K562 (cell line): ENCODE data around the gene RORC. TPM values are rescaled to one million over a fixed set of nuclear protein-coding genes. Genes with fewer than 3 reads are reported as not detected.

Source experiments
- ATAC-seq: fragments of 200-7000 bp; cut with Tn5 transposase; 3 replicates; pipeline ENCODE4 v1.9.1; 2020; ENCODE audit warnings: moderate library complexity
- BruUV-seq: library from RNA; stranded (reverse); fragments of 400-500 nt; replicated peaks from 2 replicates; lab custom pipeline; 2021; lab: Mats Ljungman, UMichigan
- CTCF ChIA-PET: fragments of 300-600 bp; formaldehyde crosslinking; extraction: SDS; loops from one replicate; lab custom pipeline; 2021; ENCODE audit warnings: low intra/inter-chr PET ratio; lab: Yijun Ruan, JAX
- POLR2A ChIA-PET: fragments of 300-600, 350-650 bp; sonication (Branson Sonifier 250); formaldehyde crosslinking; extraction: SDS; loops from one replicate; lab custom pipeline; 2021; ENCODE audit warnings: antibody characterized with exemption, inconsistent platforms; lab: Yijun Ruan, JAX
- DNase-seq, 4 experiments: peaks; one replicate each; pipeline versions ENCODE4 v3.0.0 to v3.0.0-alpha.2; 2011 to 2018; ENCODE audit warnings: low spot score in 3 of 4, mixed read lengths in 3 of 4; ENCODE audit errors: extremely low read depth in 1 of 4
- FAIRE-seq: peaks from 2 replicates; lab custom pipeline; 2011; peaks lifted over from hg19 to GRCh38; lab: Jason Lieb, UNC
- H2AFZ ChIP-seq: 2 replicates; pipeline ENCODE4 v1.6.0; 2011; ENCODE audit warnings: low read depth, low read length, control low read depth, inconsistent platforms
- H3K27ac ChIP-seq: fragments of 200-600 bp; 3 replicates; pipeline ENCODE4 v1.8.0; 2011; ENCODE audit warnings: low read depth, mild to moderate bottlenecking, control low read depth, inconsistent platforms, low read length, moderate library complexity, mixed read lengths; ENCODE audit errors: extremely low read depth
- H3K27me3 ChIP-seq, 2 experiments: fragments of 300-600 bp in 1 of 2; 2 replicates in 1 of 2; 3 replicates in 1 of 2; pipeline versions ENCODE4 v1.6.0 to v1.8.0; 2011; ENCODE audit warnings: inconsistent platforms in 2 of 2, low read length in 2 of 2, mild to moderate bottlenecking in 1 of 2, mixed read lengths in 1 of 2, moderate library complexity in 1 of 2; ENCODE audit not compliant: control insufficient read depth in 2 of 2, insufficient read depth in 2 of 2
- H3K36me3 ChIP-seq: fragments of 300-600 bp; 3 replicates; pipeline ENCODE4 v1.8.0; 2011; ENCODE audit warnings: mild to moderate bottlenecking, low read length, inconsistent platforms; ENCODE audit not compliant: control insufficient read depth, insufficient read depth
- H3K4me1 ChIP-seq, 2 experiments: fragments of 200-600 bp in 1 of 2; replicated peaks in 1 of 2; 2 replicates in 1 of 2; 3 replicates in 1 of 2; pipeline versions ENCODE4 v1.5.1 to v1.8.0; 2011; ENCODE audit warnings: inconsistent platforms in 2 of 2, low read length in 2 of 2, mild to moderate bottlenecking in 1 of 2, mixed read lengths in 1 of 2, moderate library complexity in 1 of 2; ENCODE audit not compliant: control insufficient read depth in 2 of 2, insufficient read depth in 2 of 2
- H3K4me2 ChIP-seq: 2 replicates; pipeline ENCODE4 v1.6.1; 2011; ENCODE audit warnings: low read length, control low read depth, inconsistent platforms, mixed read lengths; ENCODE audit not compliant: insufficient read depth
- H3K4me3 ChIP-seq: fragments of 200-600 bp; sonication (generic), shearing (Covaris generic); 2 replicates; pipeline ENCODE4 v1.5.1; 2016; ENCODE audit warnings: control low read depth, inconsistent platforms
- H3K79me2 ChIP-seq: fragments of 200-600 bp; 3 replicates; pipeline ENCODE4 v1.8.0; 2011; ENCODE audit warnings: low read length, inconsistent platforms; ENCODE audit not compliant: control insufficient read depth, insufficient read depth
- H3K9ac ChIP-seq, 2 experiments: 2 replicates each; pipeline versions ENCODE4 v1.6.0 to v1.6.1; 2011; ENCODE audit warnings: low read depth in 2 of 2, low read length in 2 of 2, control low read depth in 1 of 2, inconsistent platforms in 1 of 2, mild to moderate bottlenecking in 1 of 2, mixed read lengths in 1 of 2; ENCODE audit not compliant: insufficient read depth in 1 of 2
- H3K9me1 ChIP-seq: one replicate; pipeline ENCODE4 v1.6.0; 2011; ENCODE audit warnings: inconsistent platforms, mild to moderate bottlenecking, low read length, moderate library complexity; ENCODE audit not compliant: control insufficient read depth, insufficient read depth
- H3K9me3 ChIP-seq: replicated peaks from 2 replicates; pipeline ENCODE4 v1.5.1; 2011; ENCODE audit warnings: low read depth, low read length, inconsistent platforms; ENCODE audit not compliant: control insufficient read depth, insufficient read depth
- H4K20me1 ChIP-seq: replicated peaks from 2 replicates; pipeline ENCODE4 v1.6.1; 2011; ENCODE audit warnings: low read length, inconsistent platforms, mixed read lengths; ENCODE audit not compliant: control insufficient read depth, insufficient read depth
- CHD4 ChIP-seq: fragments of 200-600 bp; sonication (generic); IDR thresholded peaks from 3 replicates; pipeline ENCODE4 v1.6.1; 2012; ENCODE audit warnings: low read depth, mild to moderate bottlenecking, mixed read lengths, low read length, inconsistent platforms; ENCODE audit not compliant: insufficient read depth, insufficient replicate concordance, poor library complexity, severe bottlenecking
- DPF2 ChIP-seq: fragments of 450-650 bp; IDR thresholded peaks from 2 replicates; pipeline ENCODE4 v1.6.1; 2016
- ELF1 ChIP-seq: fragments of 200-800 bp; sonication (Bioruptor generic); IDR thresholded peaks from 2 replicates; pipeline ENCODE4 v1.6.1; 2016; ENCODE audit warnings: missing genetic modification characterization, missing compliant biosample characterization
- GTF3C2 ChIP-seq: IDR thresholded peaks from 3 replicates; pipeline ENCODE4 v1.6.1; 2011; ENCODE audit warnings: borderline replicate concordance, mild to moderate bottlenecking, moderate library complexity; ENCODE audit not compliant: insufficient read length; ENCODE audit errors: extremely low read depth
- MYBL2 ChIP-seq, 2 experiments: fragments of 450-650 bp in 1 of 2; sonication (generic) in 1 of 2; formaldehyde crosslinking in 1 of 2; IDR thresholded peaks; 2 replicates each; pipeline versions ENCODE4 v1.6.1 to v1.8.1; 2017 to 2022; ENCODE audit warnings: borderline replicate concordance in 1 of 2, inconsistent platforms in 1 of 2, low read depth in 1 of 2, mild to moderate bottlenecking in 1 of 2, missing genetic modification reagents in 1 of 2, moderate library complexity in 1 of 2
- SIRT6 ChIP-seq: IDR thresholded peaks from one replicate; pipeline ENCODE4 v1.6.1; 2012; ENCODE audit warnings: low read depth, mild to moderate bottlenecking, control low read depth, inconsistent platforms, low read length, moderate library complexity
- ZNF3 ChIP-seq: fragments of 250-450 bp; sonication (Bioruptor Pico); IDR thresholded peaks from 2 replicates; pipeline ENCODE4 v1.5.0; 2021; ENCODE audit warnings: mild to moderate bottlenecking, moderate library complexity
- WGBS: fragments of 100-300 bp; shearing (Covaris generic); methylation state at CpG from one replicate; pipeline ENCODE4 v1.1.6; 2016; ENCODE audit warnings: low coverage, mixed read lengths; ENCODE audit not compliant: insufficient coverage; ENCODE audit errors: missing lambda C conversion rate; 5-methylcytosine and 5-hydroxymethylcytosine counted together
- in situ Hi-C: fragments of 300-500 bp; cut with MboI; formaldehyde crosslinking; loops from 4 replicates; pipeline ENCODE4 v1.15.0; 2018; ENCODE audit warnings: inconsistent platforms, mixed read lengths
- intact Hi-C: fragments of 100-400 bp; cut with micrococcal nuclease; formaldehyde crosslinking; loops from 2 replicates; pipeline ENCODE4 v1.14.2; 2022
- polyA plus RNA-seq, 8 experiments: library from polyadenylated mRNA; depleted of rRNA in 4 of 8; stranded (reverse) in 5 of 8; unstranded in 3 of 8; fragments of >200 nt; fragmentation: Nextera tagmentation in 2 of 8; fragmentation: Illumina TruSeq in 1 of 8; extraction: Ambion mirVana in 2 of 8; extraction: Trizol in 1 of 8; gene quantifications; 2 replicates each; pipeline versions ENCODE4 v1.2.1 to v1.2.3, GENCODE V29; 2011 to 2014; ENCODE audit warnings: inconsistent platforms in 1 of 8, missing spikeins in 1 of 8
- total RNA-seq, 7 experiments: library from RNA; depleted of rRNA in 6 of 7; stranded (reverse); fragments of >200 nt in 6 of 7; fragmentation: Illumina TruSeq in 2 of 7; extraction: Trizol in 2 of 7; gene quantifications; 2 replicates each; pipeline versions ENCODE4 v1.2.1 to v1.2.3, GENCODE V29; 2011 to 2021; ENCODE audit warnings: low replicate concordance in 1 of 7
- TF ChIP-seq, protein P1 (sequence below): sonication (generic); formaldehyde crosslinking; IDR thresholded peaks from 2 replicates; pipeline ENCODE4 v1.8.0; 2023; ENCODE audit warnings: mild to moderate bottlenecking, missing genetic modification reagents
- TF ChIP-seq, protein P2 (sequence below), 2 experiments: fragments of 200-800 bp in 1 of 2; sonication (Bioruptor generic) in 1 of 2; sonication (generic) in 1 of 2; formaldehyde crosslinking in 1 of 2; IDR thresholded peaks in 1 of 2; conservative IDR thresholded peaks in 1 of 2; 2 replicates each; pipeline versions ENCODE4 v1.5.0 to v1.6.1; 2016 to 2020; ENCODE audit warnings: missing compliant biosample characterization in 1 of 2, missing genetic modification characterization in 1 of 2, missing genetic modification reagents in 1 of 2

The RORC gene
- total and polyA plus RNA-seq, 9 of the 15 experiments (the other 6 are each of a cell fraction or from before 2014, with no cell fraction given): not detected

- TF ChIP-seq, protein P1, sequence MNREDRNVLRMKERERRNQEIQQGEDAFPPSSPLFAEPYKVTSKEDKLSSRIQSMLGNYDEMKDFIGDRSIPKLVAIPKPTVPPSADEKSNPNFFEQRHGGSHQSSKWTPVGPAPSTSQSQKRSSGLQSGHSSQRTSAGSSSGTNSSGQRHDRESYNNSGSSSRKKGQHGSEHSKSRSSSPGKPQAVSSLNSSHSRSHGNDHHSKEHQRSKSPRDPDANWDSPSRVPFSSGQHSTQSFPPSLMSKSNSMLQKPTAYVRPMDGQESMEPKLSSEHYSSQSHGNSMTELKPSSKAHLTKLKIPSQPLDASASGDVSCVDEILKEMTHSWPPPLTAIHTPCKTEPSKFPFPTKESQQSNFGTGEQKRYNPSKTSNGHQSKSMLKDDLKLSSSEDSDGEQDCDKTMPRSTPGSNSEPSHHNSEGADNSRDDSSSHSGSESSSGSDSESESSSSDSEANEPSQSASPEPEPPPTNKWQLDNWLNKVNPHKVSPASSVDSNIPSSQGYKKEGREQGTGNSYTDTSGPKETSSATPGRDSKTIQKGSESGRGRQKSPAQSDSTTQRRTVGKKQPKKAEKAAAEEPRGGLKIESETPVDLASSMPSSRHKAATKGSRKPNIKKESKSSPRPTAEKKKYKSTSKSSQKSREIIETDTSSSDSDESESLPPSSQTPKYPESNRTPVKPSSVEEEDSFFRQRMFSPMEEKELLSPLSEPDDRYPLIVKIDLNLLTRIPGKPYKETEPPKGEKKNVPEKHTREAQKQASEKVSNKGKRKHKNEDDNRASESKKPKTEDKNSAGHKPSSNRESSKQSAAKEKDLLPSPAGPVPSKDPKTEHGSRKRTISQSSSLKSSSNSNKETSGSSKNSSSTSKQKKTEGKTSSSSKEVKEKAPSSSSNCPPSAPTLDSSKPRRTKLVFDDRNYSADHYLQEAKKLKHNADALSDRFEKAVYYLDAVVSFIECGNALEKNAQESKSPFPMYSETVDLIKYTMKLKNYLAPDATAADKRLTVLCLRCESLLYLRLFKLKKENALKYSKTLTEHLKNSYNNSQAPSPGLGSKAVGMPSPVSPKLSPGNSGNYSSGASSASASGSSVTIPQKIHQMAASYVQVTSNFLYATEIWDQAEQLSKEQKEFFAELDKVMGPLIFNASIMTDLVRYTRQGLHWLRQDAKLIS (CRISPR knock-in tag): no peak
Observed at GRCh38 chr1:151806170-151806569, 25.4 kb downstream of the RORC start (continued).

DNA sequence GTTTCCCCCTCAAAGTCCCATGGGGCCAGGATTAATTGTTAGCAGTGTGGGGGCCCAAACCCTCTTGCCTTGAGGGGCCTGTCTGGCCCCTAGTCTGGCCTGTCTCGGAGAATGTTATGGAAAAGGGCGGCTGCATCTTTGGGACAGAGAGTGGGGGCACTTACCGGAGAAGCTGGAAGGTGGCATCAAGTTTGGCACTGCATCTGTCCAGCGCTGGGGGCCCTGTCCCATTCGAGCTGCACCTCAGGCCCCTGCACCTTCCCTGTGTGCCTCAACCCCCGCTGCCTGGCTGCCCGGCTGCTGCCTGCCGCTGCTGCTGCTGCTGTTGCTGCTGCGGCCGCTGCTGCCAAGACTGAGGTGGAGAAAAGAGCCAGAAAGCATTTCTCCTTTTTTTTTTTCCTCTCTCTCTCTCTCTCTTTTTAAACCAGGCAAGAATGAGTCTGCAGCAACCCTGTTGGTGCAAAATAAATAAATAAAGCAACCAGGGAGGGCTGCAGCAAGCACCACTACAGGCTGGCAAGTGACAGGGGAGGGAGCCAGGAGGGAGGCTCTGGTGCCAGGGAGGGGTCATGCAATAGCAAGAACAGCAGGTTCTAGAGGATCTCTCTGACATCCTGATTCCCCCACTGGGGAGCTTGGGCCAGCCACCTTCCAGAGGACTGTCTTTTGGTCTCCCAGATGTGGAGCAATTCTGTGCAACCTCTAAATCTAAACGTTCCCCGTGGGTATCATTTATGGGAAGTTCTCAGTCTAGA lies 26.4 kb downstream of the RORC start, which contains the start of gene LINGO4:
Gene LINGO4 (minus strand): TSS at position 354 of the 755 bp plus-strand sequence. CDS start 2,715 bp downstream, outside the sequence.
- Histone ChIP-seq H3K4me1 (peaks cover 0 to 8% of the 10 kb centered on the region in 2 experiments; a peak in 1 of 5 replicates), H3K27ac (no peak within 1 kb of the TSS), H3K4me2 (no peak within 1 kb of the TSS), H3K9ac (peak within 1 kb of the TSS in 1 of 2 experiments; percentile 29; a peak in 1 of 4 replicates), H3K27me3 (peaks cover 55 to 85% of the 10 kb centered on the region in 2 experiments), H4K20me1 (peaks cover 13% of the 10 kb centered on the region), H2AFZ (no peak within 1 kb of the TSS), H3K36me3 (no peaks in the 10 kb centered on the region), H3K9me3 (no peaks in the 10 kb centered on the region), H3K4me3 (no peak within 1 kb of the TSS), H3K9me1 (no peaks in the 10 kb centered on the region), H3K79me2 (no peaks in the 10 kb centered on the region)
- FAIRE-seq (no peak), DNase-seq (no peak), ATAC-seq (no peak)
- intact Hi-C loops (no loop called here), in situ Hi-C loops (no loop called here)
- no TSS peak for BruUV-seq
- ChIA-PET POLR2A (no interaction called here), CTCF (no interaction called here)
- under 1% methylated on average over 9 of the region's 12 CpGs for WGBS
- TF ChIP-seq DPF2 (no peak), ELF1 (tag) (no peak), ZNF3 (CRISPR knock-in tag) (no peak), CHD4 (no peak), SIRT6 (no peak), GTF3C2 (no peak), MYBL2 (IDR thresholded peaks at IDR 0.05; ENCODE audit: low read depth) (no peak), MYBL2 (CRISPR knock-in tag; IDR thresholded peaks at IDR 0.05; ENCODE audit: borderline replicate concordance) (no peak)
- TF ChIP-seq, protein P2, sequence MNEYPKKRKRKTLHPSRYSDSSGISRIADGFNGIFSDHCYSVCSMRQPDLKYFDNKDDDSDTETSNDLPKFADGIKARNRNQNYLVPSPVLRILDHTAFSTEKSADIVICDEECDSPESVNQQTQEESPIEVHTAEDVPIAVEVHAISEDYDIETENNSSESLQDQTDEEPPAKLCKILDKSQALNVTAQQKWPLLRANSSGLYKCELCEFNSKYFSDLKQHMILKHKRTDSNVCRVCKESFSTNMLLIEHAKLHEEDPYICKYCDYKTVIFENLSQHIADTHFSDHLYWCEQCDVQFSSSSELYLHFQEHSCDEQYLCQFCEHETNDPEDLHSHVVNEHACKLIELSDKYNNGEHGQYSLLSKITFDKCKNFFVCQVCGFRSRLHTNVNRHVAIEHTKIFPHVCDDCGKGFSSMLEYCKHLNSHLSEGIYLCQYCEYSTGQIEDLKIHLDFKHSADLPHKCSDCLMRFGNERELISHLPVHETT (CRISPR knock-in tag; conservative IDR thresholded peaks at IDR 0.05 in 1 of 2, IDR thresholded peaks at IDR 0.05 in 1 of 2): no peak
